Upper lobe of left lung (tissue), 6 donors: Measurements from ENCODE around the gene TUBB4B. TPM values are rescaled to one million over a fixed set of nuclear protein-coding genes. Genes with fewer than 3 reads are reported as not detected.
A peak's percentile ranks its signal among the peaks of the same experiment; 100 is the strongest.

ENCODE experiments used
- ATAC-seq, 2 donors: fragments of 200-7000 bp; cut with Tn5 transposase; one replicate each; pipeline ENCODE4 v1.9.1; 2022; ENCODE audit warnings: mild to moderate bottlenecking in 2 of 2, moderate library complexity in 2 of 2; ENCODE audit not compliant: low FRiP score in 2 of 2
- DNase-seq, 2 donors: peaks; one replicate each; pipeline ENCODE4 v3.0.0-alpha.2; 2019 to 2020
- H3K27ac ChIP-seq, 4 donors: fragments of 200-600 bp; sonication (generic); one replicate each; pipeline ENCODE4 v1.5.1; 2016 to 2019
- H3K27me3 ChIP-seq, 4 donors: fragments of 200-600 bp; sonication (generic); one replicate each; pipeline ENCODE4 v1.5.1; 2017 to 2019
- H3K36me3 ChIP-seq, 4 donors: fragments of 200-600 bp; sonication (generic); one replicate each; pipeline ENCODE4 v1.5.1; 2016 to 2019
- H3K4me1 ChIP-seq, 4 donors: fragments of 200-600 bp; sonication (generic); one replicate each; pipeline ENCODE4 v1.5.1; 2018 to 2019
- H3K4me3 ChIP-seq, 4 donors: fragments of 200-600 bp; sonication (generic); one replicate each; pipeline ENCODE4 v1.5.1; 2017 to 2019; ENCODE audit warnings: mild to moderate bottlenecking in 2 of 4, moderate library complexity in 1 of 4
- H3K9me3 ChIP-seq, 4 donors: fragments of 200-600 bp; sonication (generic); one replicate each; pipeline ENCODE4 v1.5.1; 2018 to 2019
- EP300 ChIP-seq, 4 donors: sonication (generic); formaldehyde crosslinking; IDR thresholded peaks; one replicate each; pipeline ENCODE4 v1.5.1; 2017; ENCODE audit warnings: antibody characterized with exemption in 4 of 4, control low read depth in 2 of 4
- POLR2A ChIP-seq, 4 donors: fragments of 450-650 bp; IDR thresholded peaks; one replicate each; pipeline ENCODE4 v1.5.1; 2016 to 2017; ENCODE audit warnings: antibody characterized with exemption in 4 of 4, mild to moderate bottlenecking in 2 of 4
- POLR2AphosphoS5 ChIP-seq, 2 donors: sonication (generic); formaldehyde crosslinking; IDR thresholded peaks; one replicate each; pipeline ENCODE4 v1.5.1; 2017; ENCODE audit warnings: antibody characterized with exemption in 2 of 2
- WGBS, 2 donors: methylation state at CpG; one replicate each; pipeline ENCODE4 v1.1.5; 2017 to 2018; 5-methylcytosine and 5-hydroxymethylcytosine counted together
- total RNA-seq, 6 donors: library from RNA; depleted of rRNA in 4 of 6; stranded (reverse); fragments of >200 nt in 4 of 6; gene quantifications; one replicate each; pipeline versions ENCODE4 v1.1.0 to v1.2.1, GENCODE V29; 2016 to 2021
- TF ChIP-seq, protein P1 (sequence below), 6 experiments: fragments of 450-650 bp in 4 of 6; fragments of 200-600 bp in 2 of 6; sonication (generic) in 2 of 6; IDR thresholded peaks; one replicate each; pipeline ENCODE4 v1.5.1; 2016 to 2019; ENCODE audit warnings: antibody characterized with exemption in 6 of 6
- donor health status: DM: no; HTN: no; CAD: no; lungs with moderate emphysema.
- donor health status: DM: no; HTN: yes; CAD: no; lungs with severe emphysema.

The TUBB4B gene
- total RNA-seq, 6 donors from 2014 or later = 120 to 539 (median 227) TPM

DNA sequence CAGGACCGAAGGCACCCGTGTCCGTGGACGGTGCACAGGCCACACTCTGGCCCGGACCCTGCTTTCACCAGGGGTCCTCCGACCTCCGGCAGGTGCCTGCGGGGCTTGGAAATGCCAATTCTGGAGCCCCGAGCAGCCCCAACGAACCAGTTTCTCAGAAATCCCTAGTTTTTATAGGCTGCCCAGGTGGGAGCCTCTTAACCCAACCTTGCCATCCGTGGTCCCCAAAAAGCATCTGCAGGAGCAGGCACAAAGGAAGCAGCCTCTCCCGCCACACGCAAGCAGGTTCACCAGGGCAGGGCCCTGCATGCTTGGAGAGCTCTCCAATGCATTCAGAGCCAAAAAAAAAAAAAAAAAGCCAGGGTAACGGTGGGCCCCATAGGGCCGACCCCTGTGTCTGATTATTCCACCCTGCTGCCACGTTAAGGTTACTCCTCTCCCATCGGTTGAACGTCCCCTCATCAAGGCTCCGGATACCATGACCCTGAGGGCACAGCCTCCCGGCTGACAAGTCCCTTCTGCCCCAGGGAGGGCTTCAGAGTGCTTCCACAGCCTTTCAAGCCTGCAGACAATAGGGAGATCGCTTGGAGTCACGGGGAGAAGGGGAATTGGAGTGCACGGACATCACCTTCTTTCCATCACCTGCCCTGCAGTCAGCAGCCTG lies 39.8 kb upstream of the TUBB4B start:
- Histone ChIP-seq H3K9me3 (no peaks in the 10 kb centered on the region), H3K27me3 (no peaks in the 10 kb centered on the region), H3K27ac (peak overlapping the region; percentile 83 to 92 (median 86)), H3K4me1 (peaks cover 38 to 86% (median 66%) of the 10 kb centered on the region in 4 donors), H3K4me3 (peak overlapping the region; percentile 52 to 94 (median 76)), H3K36me3 (peaks cover 0 to 4% (median 0%) of the 10 kb centered on the region in 4 donors)
- no peak for DNase-seq
- TF ChIP-seq POLR2A (IDR thresholded peaks at IDR 0.05) = no peak
- no peak for TF ChIP-seq POLR2AphosphoS5 (IDR thresholded peaks at IDR 0.05)
- no peak for TF ChIP-seq EP300 (IDR thresholded peaks at IDR 0.05)
- TF ChIP-seq, protein P1, sequence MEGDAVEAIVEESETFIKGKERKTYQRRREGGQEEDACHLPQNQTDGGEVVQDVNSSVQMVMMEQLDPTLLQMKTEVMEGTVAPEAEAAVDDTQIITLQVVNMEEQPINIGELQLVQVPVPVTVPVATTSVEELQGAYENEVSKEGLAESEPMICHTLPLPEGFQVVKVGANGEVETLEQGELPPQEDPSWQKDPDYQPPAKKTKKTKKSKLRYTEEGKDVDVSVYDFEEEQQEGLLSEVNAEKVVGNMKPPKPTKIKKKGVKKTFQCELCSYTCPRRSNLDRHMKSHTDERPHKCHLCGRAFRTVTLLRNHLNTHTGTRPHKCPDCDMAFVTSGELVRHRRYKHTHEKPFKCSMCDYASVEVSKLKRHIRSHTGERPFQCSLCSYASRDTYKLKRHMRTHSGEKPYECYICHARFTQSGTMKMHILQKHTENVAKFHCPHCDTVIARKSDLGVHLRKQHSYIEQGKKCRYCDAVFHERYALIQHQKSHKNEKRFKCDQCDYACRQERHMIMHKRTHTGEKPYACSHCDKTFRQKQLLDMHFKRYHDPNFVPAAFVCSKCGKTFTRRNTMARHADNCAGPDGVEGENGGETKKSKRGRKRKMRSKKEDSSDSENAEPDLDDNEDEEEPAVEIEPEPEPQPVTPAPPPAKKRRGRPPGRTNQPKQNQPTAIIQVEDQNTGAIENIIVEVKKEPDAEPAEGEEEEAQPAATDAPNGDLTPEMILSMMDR (IDR thresholded peaks at IDR 0.05) = no peak
- 25 to 33% methylated on average over 9 to 20 of the region's 23 CpGs for WGBS, 2 donors
- no peak for ATAC-seq

DNA sequence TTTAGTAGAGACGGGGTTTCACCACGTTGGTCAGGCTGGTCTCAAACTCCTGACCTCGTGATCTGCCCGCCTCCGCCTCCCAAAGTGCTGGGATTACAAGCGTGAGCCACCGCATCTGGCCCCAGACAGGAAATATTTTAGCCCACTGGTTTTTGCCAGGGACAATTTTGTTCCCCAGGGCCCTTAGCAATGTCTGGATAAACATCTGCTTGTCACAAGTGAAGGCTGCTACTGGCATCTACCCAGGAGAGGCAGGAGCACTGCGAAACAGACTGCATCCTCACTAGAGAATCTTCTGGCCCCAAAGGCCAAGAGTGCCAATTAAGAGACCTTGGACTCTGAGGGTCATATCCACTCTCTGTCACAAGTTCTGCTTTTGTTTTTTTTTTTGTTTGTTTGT lies 38.1 kb upstream of the TUBB4B start:
- Histone ChIP-seq H3K27ac (no peak overlapping the region), H3K27me3 (no peaks in the 10 kb centered on the region), H3K9me3 (no peaks in the 10 kb centered on the region), H3K4me3 (no peak overlapping the region), H3K36me3 (peaks cover 0 to 5% (median 2%) of the 10 kb centered on the region in 4 donors), H3K4me1 (peaks cover 44 to 83% (median 64%) of the 10 kb centered on the region in 4 donors)
- WGBS, 2 donors = 69 to 76% methylated on average over 8 of the region's 8 CpGs
- TF ChIP-seq, protein P1 (IDR thresholded peaks at IDR 0.05) = no peak
- TF ChIP-seq POLR2AphosphoS5 (IDR thresholded peaks at IDR 0.05) (no peak), EP300 (IDR thresholded peaks at IDR 0.05) (no peak), POLR2A (IDR thresholded peaks at IDR 0.05) (no peak)
- ATAC-seq = no peak
- no peak for DNase-seq

DNA sequence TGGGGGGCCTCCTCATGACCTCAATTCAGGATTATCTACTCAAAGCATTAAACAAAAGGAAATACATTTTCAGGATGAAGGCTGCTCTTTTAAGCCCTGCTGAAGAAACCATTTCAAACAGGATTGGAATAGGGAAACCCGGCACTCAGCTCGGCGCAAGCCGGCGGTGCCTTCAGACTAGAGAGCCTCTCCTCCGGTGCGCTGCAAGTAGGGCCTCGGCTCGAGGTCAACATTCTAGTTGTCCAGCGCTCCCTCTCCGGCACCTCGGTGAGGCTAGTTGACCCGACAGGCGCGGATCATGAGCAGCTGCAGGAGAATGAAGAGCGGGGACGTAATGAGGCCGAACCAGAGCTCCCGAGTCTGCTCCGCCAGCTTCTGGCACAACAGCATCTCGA lies 36.4 kb upstream of the TUBB4B start:
- H3K4me1 ChIP-seq = peaks cover 32 to 65% (median 48%) of the 10 kb centered on the region in 4 donors
- peaks cover 0 to 11% (median 4%) of the 10 kb centered on the region in 4 donors for H3K36me3 ChIP-seq
- DNase-seq = peak in 1 of 2 donors; percentile 54
- no peaks in the 10 kb centered on the region for H3K27me3 ChIP-seq
- H3K27ac ChIP-seq = peak overlapping the region in 3 of 4 donors; percentile 88 to 89 (median 89)
- TF ChIP-seq EP300 (IDR thresholded peaks at IDR 0.05) = no peak
- TF ChIP-seq, protein P1 (IDR thresholded peaks at IDR 0.05) = no peak
- no peak for TF ChIP-seq POLR2A (IDR thresholded peaks at IDR 0.05)
- TF ChIP-seq POLR2AphosphoS5 (IDR thresholded peaks at IDR 0.05) = no peak
- ATAC-seq = no peak
- H3K4me3 ChIP-seq = peak overlapping the region; percentile 78 to 96 (median 90)
- 11 to 18% methylated on average over 19 to 21 of the region's 21 CpGs for WGBS, 2 donors
- no peaks in the 10 kb centered on the region for H3K9me3 ChIP-seq

DNA sequence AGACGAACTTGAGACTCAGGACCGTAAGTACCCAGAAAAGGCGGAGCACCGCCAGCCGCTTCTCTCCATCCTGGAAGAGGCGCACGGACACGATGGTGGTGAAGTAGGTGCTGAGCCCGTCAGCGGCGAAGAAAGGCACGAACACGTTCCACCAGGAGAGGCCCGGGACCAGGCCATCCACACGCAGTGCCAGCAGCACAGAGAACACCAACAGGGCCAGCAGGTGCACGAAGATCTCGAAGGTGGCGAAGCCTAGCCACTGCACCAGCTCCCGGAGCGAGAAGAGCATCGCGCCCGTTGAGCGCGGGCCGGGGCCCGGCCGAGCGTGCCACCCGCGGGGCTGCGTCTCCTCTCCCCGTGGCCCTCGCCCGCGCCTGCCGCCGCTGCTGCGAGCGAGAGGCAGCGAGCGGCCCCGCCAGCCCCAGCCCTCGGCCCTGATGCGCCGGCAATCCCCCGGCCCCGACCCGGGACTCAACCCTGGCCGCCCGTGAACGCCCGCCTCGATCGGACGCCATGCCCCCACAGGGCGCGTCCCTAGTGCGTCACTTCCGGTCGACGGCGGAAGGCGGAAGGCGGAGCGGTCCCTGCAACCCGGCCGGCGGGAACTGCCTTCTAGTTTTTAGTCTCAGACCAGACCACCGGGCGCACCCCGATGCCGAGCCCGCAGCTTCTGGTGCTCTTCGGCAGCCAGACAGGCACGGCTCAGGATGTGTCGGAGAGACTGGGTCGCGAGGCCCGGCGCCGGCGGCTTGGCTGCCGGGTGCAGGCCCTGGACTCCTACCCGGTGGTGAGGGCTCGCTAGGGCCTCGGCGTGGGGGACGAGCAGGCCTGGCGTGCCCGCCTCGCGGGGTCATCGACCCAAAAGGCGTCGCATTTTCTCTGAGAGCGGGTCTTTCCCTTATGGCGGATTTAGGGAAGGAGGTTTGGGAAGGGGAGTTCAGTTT lies 35.7 kb upstream of the TUBB4B start, which contains the start of the genes NDOR1 and TMEM203:
TSS of gene NDOR1 (plus strand) at position 575 of the 944 bp plus-strand sequence. CDS start at position 653, 78 bp downstream.
TSS of gene TMEM203 (minus strand) at position 523 of the 944 bp plus-strand sequence. CDS start at position 289, 234 bp downstream.
- peak; percentile 89 to 99 for DNase-seq
- Histone ChIP-seq H3K27me3 (no peaks in the 10 kb centered on the region), H3K4me1 (peaks cover 31 to 63% (median 46%) of the 10 kb centered on the region in 4 donors), H3K36me3 (peaks cover 0 to 17% (median 6%) of the 10 kb centered on the region in 4 donors), H3K9me3 (no peaks in the 10 kb centered on the region), H3K4me3 (peak within 1 kb of the TSS; percentile 78 to 96 (median 90)), H3K27ac (peak within 1 kb of the TSS; percentile 85 to 89 (median 88))
- peak; percentile 72 to 87 for ATAC-seq
- 1% methylated on average over 23 to 28 of the region's 98 CpGs for WGBS, 2 donors
- TF ChIP-seq, protein P1 (IDR thresholded peaks at IDR 0.05) = peak in 1 of 6 experiments; percentile 31
- TF ChIP-seq POLR2A (IDR thresholded peaks at IDR 0.05) = peak in 3 of 4 donors; percentile 65 to 89 (median 74)
- TF ChIP-seq POLR2AphosphoS5 (IDR thresholded peaks at IDR 0.05) = peak; percentile 97 to 98
- TF ChIP-seq EP300 (IDR thresholded peaks at IDR 0.05) = no peak
